GM12891 (cell line): ENCODE measurements around the gene HK3.

Source experiments
- DNase-seq: peaks from one replicate; pipeline ENCODE4 v3.0.0; 2011; ENCODE audit warnings: low spot score; ENCODE audit not compliant: insufficient read length
- FAIRE-seq: peaks from 2 replicates; lab custom pipeline; 2011; peaks lifted over from hg19 to GRCh38; lab: Jason Lieb, UNC
- PAX5 ChIP-seq: IDR thresholded peaks from 2 replicates; pipeline ENCODE4 v1.6.1; 2011; ENCODE audit warnings: low read length, moderate library complexity, mild to moderate bottlenecking; ENCODE audit not compliant: insufficient read depth, severe bottlenecking
- POLR2A ChIP-seq: IDR thresholded peaks from 2 replicates; pipeline ENCODE4 v1.6.1; 2011; ENCODE audit warnings: low read depth, low read length, control low read depth
- POLR2AphosphoS5 ChIP-seq: IDR thresholded peaks from 2 replicates; pipeline ENCODE4 v1.6.1; 2011; ENCODE audit warnings: low read depth, low read length, control low read depth
- POU2F2 ChIP-seq: IDR thresholded peaks from 2 replicates; pipeline ENCODE4 v1.6.1; 2011; ENCODE audit warnings: low read depth, mild to moderate bottlenecking, control low read depth, low read length, moderate library complexity
- SPI1 ChIP-seq: IDR thresholded peaks from 2 replicates; pipeline ENCODE4 v1.6.1; 2011; ENCODE audit warnings: low read depth, low read length, control low read depth
- TAF1 ChIP-seq: IDR thresholded peaks from 2 replicates; pipeline ENCODE4 v1.6.1; 2011; ENCODE audit warnings: low read depth, low read length, control low read depth

Gene HK3

GRCh38 chr5:176862330-176862995 is 36.7 kb downstream of the HK3 start:
- DNase-seq = no peak
- FAIRE-seq = no peak
- TF ChIP-seq PAX5 (no peak), POLR2AphosphoS5 (no peak), SPI1 (no peak), POU2F2 (no peak), TAF1 (no peak), POLR2A (no peak)

DNA sequence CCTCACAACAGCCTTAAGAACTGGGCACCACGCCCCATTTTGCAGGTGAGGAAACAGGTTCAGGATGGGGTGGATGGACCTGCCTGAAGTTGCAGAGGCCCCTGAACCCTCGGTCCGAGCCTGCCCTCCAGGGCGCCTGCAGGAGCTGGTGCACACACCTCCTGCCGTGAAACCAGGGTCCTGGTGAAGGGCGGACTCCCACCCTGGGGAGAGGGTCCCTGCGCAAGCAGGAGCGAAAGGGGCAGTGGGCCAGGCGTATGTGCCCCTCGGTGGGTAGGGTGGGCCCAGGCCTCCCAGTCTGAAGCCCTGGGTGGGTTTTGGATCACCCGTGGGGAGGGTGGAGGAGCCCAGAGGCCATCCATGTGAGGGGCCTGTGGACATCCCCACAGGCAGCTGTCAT is 37.9 kb downstream of the HK3 start:
- FAIRE-seq = no peak
- TF ChIP-seq TAF1 = no peak
- no peak for TF ChIP-seq POU2F2
- TF ChIP-seq POLR2A = no peak
- TF ChIP-seq POLR2AphosphoS5 = no peak
- TF ChIP-seq PAX5 = no peak
- no peak for TF ChIP-seq SPI1

GRCh38 chr5:176860381-176860780 is 38.8 kb downstream of the HK3 start:
- TF ChIP-seq TAF1 (no peak), POLR2A (no peak), POLR2AphosphoS5 (no peak), POU2F2 (no peak), SPI1 (no peak), PAX5 (no peak)
- FAIRE-seq = no peak
- no peak for DNase-seq

More for the DNA sequence above, 37.9 kb downstream of the HK3 start:
- DNase-seq = no peak

DNA sequence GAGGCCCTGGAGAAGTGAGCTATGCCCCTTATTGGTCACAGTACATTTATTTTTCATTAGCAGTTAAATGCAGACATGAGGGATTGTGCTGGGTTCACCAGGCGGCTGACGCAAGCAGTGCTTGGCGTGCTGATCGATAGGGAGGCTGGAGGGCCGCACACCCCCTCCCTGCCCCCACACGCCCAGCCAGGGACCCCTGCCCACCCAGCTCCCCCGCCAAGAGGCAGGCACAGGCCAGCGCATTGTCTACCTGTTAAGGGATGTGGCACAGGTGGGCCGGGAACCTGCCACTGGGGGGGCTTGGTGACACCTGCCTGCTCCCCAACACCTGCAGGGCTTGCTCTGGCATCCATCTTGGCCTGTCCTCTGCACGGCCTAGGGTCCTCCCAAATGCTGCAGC is 39.2 kb downstream of the HK3 start:
- FAIRE-seq = no peak

GRCh38 chr5:176857894-176858273 is 41.3 kb downstream of the HK3 start:
- no peak for FAIRE-seq

More for the DNA sequence above, 39.2 kb downstream of the HK3 start:
- TF ChIP-seq POLR2AphosphoS5 = no peak
- TF ChIP-seq PAX5 = no peak
- TF ChIP-seq SPI1 = no peak
- no peak for TF ChIP-seq TAF1
- no peak for TF ChIP-seq POU2F2
- TF ChIP-seq POLR2A = no peak
- DNase-seq = no peak

GRCh38 chr5:176857216-176857893 is 41.8 kb downstream of the HK3 start:
- TF ChIP-seq TAF1 (no peak), POLR2AphosphoS5 (no peak), PAX5 (no peak), SPI1 (no peak), POLR2A (no peak), POU2F2 (no peak)
- no peak for DNase-seq
- FAIRE-seq = no peak

More at GRCh38 chr5:176857894-176858273, 41.3 kb downstream of the HK3 start:
- no peak for DNase-seq
- TF ChIP-seq POLR2A = no peak
- no peak for TF ChIP-seq SPI1
- no peak for TF ChIP-seq TAF1
- TF ChIP-seq POLR2AphosphoS5 = no peak
- TF ChIP-seq POU2F2 = no peak
- no peak for TF ChIP-seq PAX5

DNA sequence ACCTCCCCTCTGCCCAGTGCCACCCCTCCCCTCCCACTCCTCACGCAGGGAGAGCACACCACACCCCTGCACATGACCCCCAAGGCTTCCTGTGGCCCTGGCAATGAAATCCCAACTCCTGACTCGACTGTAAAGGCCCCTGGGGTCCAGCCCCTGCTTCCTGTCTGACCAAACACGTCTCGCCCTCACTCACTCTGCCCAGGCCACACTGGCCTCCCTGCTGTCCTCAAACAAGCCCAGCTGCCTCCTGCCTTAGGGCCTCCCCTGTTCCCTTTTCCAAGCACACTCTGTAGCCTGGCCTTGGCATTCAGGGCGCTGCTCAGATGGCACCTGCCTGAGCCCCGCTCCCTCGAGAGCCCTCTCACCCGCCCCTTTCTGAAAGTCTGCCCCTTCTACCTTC is 42.4 kb downstream of the HK3 start:
- no peak for FAIRE-seq
- TF ChIP-seq SPI1 (no peak), PAX5 (no peak), POLR2AphosphoS5 (no peak), TAF1 (no peak), POLR2A (no peak)
- no peak for DNase-seq

DNA sequence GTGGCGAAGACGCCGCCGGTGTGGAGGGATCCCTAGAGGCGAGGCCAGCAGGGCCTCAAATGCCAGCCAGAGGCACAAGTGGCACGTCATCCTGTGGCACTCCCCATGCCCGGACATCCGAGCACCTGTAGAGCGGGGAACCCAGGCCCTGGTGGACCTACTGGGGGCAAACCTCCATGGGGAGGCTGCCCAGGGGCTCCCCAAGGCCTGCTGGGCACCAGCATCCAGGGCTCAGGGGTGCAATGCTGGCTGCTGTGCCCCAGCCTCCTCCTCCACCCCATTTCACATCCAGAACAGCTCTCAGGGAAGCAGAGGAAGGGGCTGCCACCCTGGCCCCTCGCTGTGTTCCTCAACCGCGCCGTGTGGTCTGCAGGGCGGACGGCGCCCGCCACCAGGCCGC is 43.5 kb downstream of the HK3 start:
- DNase-seq (no peak), FAIRE-seq (no peak)
- TF ChIP-seq PAX5 (no peak), POU2F2 (no peak), POLR2AphosphoS5 (no peak), POLR2A (no peak), TAF1 (no peak), SPI1 (no peak)

DNA sequence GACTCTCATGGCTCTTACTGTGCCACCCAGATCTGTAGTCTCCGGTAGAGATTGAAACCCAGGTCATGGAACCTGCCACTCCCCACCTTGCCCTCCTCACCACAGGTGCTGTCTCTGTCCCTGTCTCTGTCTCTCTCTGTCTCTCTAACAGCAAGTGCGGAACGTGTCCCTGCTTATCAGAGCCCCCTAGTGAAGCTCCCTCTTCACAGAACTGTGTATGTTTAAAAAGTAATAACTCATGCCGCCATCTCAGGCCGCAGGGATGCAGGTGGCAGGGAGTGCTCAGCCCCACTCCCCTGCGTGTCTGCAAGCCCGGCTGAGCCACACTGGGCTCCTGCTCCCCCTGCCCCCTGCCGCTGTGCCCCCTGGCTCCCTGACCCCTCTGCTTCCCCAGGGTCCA is 45.0 kb downstream of the HK3 start:
- TF ChIP-seq POLR2A (no peak), POU2F2 (no peak), TAF1 (no peak), SPI1 (no peak), POLR2AphosphoS5 (no peak), PAX5 (no peak)
- DNase-seq (no peak), FAIRE-seq (no peak)
